ENCODE data around the gene HOXA10. TPM values are rescaled to one million over a fixed set of nuclear protein-coding genes. Genes with fewer than 3 reads are reported as not detected.

Gene HOXA10
- total RNA-seq, 1 experiment from 2014 or later: not detected

GRCh38 chr7:27140126-27140857 lies 33.8 kb downstream of the HOXA10 start:
- H3K9ac ChIP-seq (ENCODE audit: extremely low read depth, insufficient read length, low read length): no peak overlapping the region
- no peak overlapping the region for H2BK20ac ChIP-seq (ENCODE audit: low read depth, low read length, poor library complexity, severe bottlenecking)
- no peak overlapping the region for H3K56ac ChIP-seq (ENCODE audit: insufficient read length, low read depth, low read length)
- no peaks in the 10 kb centered on the region for H3K79me2 ChIP-seq (ENCODE audit: insufficient read depth, low read length)
- peaks cover 100% of the 10 kb centered on the region for H3K27me3 Mint-ChIP-seq (ENCODE audit: low read depth)
- H2BK120ac ChIP-seq (ENCODE audit: low read depth, low read length, poor library complexity, severe bottlenecking): no peak overlapping the region
- H2BK12ac ChIP-seq (ENCODE audit: insufficient read length, low read depth, low read length): no peak overlapping the region
- H2AFZ ChIP-seq (ENCODE audit: low read length): no peak overlapping the region
- H3K23ac ChIP-seq (ENCODE audit: insufficient read length, low read depth, low read length): no peak overlapping the region
- H4K20me1 ChIP-seq (ENCODE audit: control insufficient read depth, insufficient read depth, insufficient read length): no peaks in the 10 kb centered on the region
- no peak overlapping the region for H3K4me3 Mint-ChIP-seq
- H3K9me3 Mint-ChIP-seq: peaks cover 0 to 19% of the 10 kb centered on the region in 2 experiments
- no peaks in the 10 kb centered on the region; a peak in 1 of 7 replicates for H3K36me3 Mint-ChIP-seq (ENCODE audit: insufficient read depth in 1 of 3, low read depth in 3 of 3)
- H3K79me1 ChIP-seq (ENCODE audit: insufficient read depth, low read depth, low read length, poor library complexity, severe bottlenecking): no peaks in the 10 kb centered on the region
- no peak overlapping the region for H3K4me2 ChIP-seq (ENCODE audit: insufficient read depth, insufficient read length, low read length)
- no peaks in the 10 kb centered on the region for H3K4me1 ChIP-seq (ENCODE audit: insufficient read depth, low read length)
- no peak overlapping the region for H4K5ac ChIP-seq (ENCODE audit: insufficient read length, low read depth, low read length)
- H2BK15ac ChIP-seq (ENCODE audit: low read depth, low read length): no peak overlapping the region
- H2BK5ac ChIP-seq (ENCODE audit: insufficient read length, low read length): no peak overlapping the region
- WGBS (ENCODE audit: extremely low coverage, insufficient read length, low lambda C conversion rate): no CpG with 5 or more reads among the region's 15 CpGs
- H3K27me3 ChIP-seq (ENCODE audit: insufficient read depth, low read length): peaks cover 98% of the 10 kb centered on the region
- no peak overlapping the region for H3K27ac ChIP-seq (ENCODE audit: insufficient read length, low read depth, low read length)
- no peak overlapping the region for H3K4ac ChIP-seq (ENCODE audit: low read depth, low read length)
- H2AK5ac ChIP-seq (ENCODE audit: insufficient read length, low read length): no peak overlapping the region
- no peak for DNase-seq
- no peak overlapping the region for H4K91ac ChIP-seq (ENCODE audit: insufficient read length, low read depth, low read length)
- no peak overlapping the region for H3K14ac ChIP-seq (ENCODE audit: insufficient read depth, low read length)
- no peaks in the 10 kb centered on the region for H3K9me3 ChIP-seq (ENCODE audit: control insufficient read depth, low read depth, low read length)
- H3T11ph ChIP-seq (ENCODE audit: low read length): no peak overlapping the region
- H4K8ac ChIP-seq (replicated peaks; ENCODE audit: insufficient read length, low read depth, low read length): no peak overlapping the region
- TF ChIP-seq, protein P1, sequence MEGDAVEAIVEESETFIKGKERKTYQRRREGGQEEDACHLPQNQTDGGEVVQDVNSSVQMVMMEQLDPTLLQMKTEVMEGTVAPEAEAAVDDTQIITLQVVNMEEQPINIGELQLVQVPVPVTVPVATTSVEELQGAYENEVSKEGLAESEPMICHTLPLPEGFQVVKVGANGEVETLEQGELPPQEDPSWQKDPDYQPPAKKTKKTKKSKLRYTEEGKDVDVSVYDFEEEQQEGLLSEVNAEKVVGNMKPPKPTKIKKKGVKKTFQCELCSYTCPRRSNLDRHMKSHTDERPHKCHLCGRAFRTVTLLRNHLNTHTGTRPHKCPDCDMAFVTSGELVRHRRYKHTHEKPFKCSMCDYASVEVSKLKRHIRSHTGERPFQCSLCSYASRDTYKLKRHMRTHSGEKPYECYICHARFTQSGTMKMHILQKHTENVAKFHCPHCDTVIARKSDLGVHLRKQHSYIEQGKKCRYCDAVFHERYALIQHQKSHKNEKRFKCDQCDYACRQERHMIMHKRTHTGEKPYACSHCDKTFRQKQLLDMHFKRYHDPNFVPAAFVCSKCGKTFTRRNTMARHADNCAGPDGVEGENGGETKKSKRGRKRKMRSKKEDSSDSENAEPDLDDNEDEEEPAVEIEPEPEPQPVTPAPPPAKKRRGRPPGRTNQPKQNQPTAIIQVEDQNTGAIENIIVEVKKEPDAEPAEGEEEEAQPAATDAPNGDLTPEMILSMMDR (conservative IDR thresholded peaks at IDR 0.05): no peak
- peaks cover 10% of the 10 kb centered on the region for H3K23me2 ChIP-seq (ENCODE audit: insufficient read length, low read depth, low read length, poor library complexity, severe bottlenecking)
- H3K27ac Mint-ChIP-seq: no peak overlapping the region
- peaks cover 7 to 16% of the 10 kb centered on the region in 2 experiments for H3K4me1 Mint-ChIP-seq
- H3K18ac ChIP-seq (ENCODE audit: insufficient read length, low read depth, low read length): no peak overlapping the region
